Upper lobe of right lung (tissue), 1 donor: ENCODE data around the gene RBM10. TPM values are rescaled to one million over a fixed set of nuclear protein-coding genes. Genes with fewer than 3 reads are reported as not detected.

ENCODE experiments used
- ATAC-seq: fragments of 200-7000 bp; cut with Tn5 transposase; one replicate; pipeline ENCODE4 v1.9.1; 2020; ENCODE audit warnings: mild to moderate bottlenecking, moderate library complexity
- DNase-seq: peaks from one replicate; pipeline ENCODE4 v3.0.0-alpha.2; 2020
- H3K27ac ChIP-seq: fragments of 200-600 bp; one replicate; pipeline ENCODE4 v1.8.0; 2022
- H3K27me3 ChIP-seq: fragments of 200-600 bp; one replicate; pipeline ENCODE4 v1.8.0; 2022; ENCODE audit warnings: mild to moderate bottlenecking
- H3K36me3 ChIP-seq: fragments of 200-600 bp; one replicate; pipeline ENCODE4 v1.8.0; 2022
- H3K4me1 ChIP-seq: fragments of 200-600 bp; one replicate; pipeline ENCODE4 v1.8.0; 2022
- H3K4me3 ChIP-seq: fragments of 200-600 bp; one replicate; pipeline ENCODE4 v1.8.0; 2022; ENCODE audit warnings: mild to moderate bottlenecking
- H3K9me3 ChIP-seq: fragments of 200-600 bp; one replicate; pipeline ENCODE4 v1.8.0; 2022
- CTCF ChIP-seq: fragments of 200-600 bp; IDR thresholded peaks from one replicate; pipeline ENCODE4 v1.8.0; 2022; ENCODE audit warnings: antibody characterized with exemption
- intact Hi-C: fragments of 100-400 bp; cut with DNase I; formaldehyde crosslinking; loops from one replicate; pipeline ENCODE4 v1.11.0; 2022
- total RNA-seq: library from RNA; stranded (reverse); fragmentation: NEBNext Ultra II Directional; extraction: Animal tissue kit (Norgen Biotek cat#: 25700); gene quantifications from one replicate; pipeline ENCODE4 v1.2.1, GENCODE V29; 2021
- donor health status: DM: no; HTN: yes; CAD: no; lungs with severe emphysema.

Gene RBM10
- total RNA-seq, 1 donor from 2014 or later = 31.9 TPM

- intact Hi-C loops = no loop called here
- H3K9me3 ChIP-seq = no peaks in the 10 kb centered on the region
- H3K4me1 ChIP-seq = no peaks in the 10 kb centered on the region
- no peak overlapping the region for H3K4me3 ChIP-seq
- no peaks in the 10 kb centered on the region for H3K27me3 ChIP-seq
- ATAC-seq (no peak), DNase-seq (peak; percentile 10)
- no peak overlapping the region for H3K27ac ChIP-seq
- TF ChIP-seq CTCF = no peak
- peaks cover 13% of the 10 kb centered on the region for H3K36me3 ChIP-seq
Observed at GRCh38 chrX:47169273-47169672, 24.3 kb downstream of the RBM10 start.

GRCh38 chrX:47169726-47170515 is 24.9 kb downstream of the RBM10 start:
- H3K4me1 ChIP-seq = no peaks in the 10 kb centered on the region
- intact Hi-C loops = no loop called here
- no peak for TF ChIP-seq CTCF
- peak; percentile 31 for DNase-seq
- H3K36me3 ChIP-seq = peaks cover 13% of the 10 kb centered on the region
- no peak overlapping the region for H3K4me3 ChIP-seq
- no peak overlapping the region for H3K27ac ChIP-seq
- H3K27me3 ChIP-seq = no peaks in the 10 kb centered on the region
- no peaks in the 10 kb centered on the region for H3K9me3 ChIP-seq
- ATAC-seq = no peak

GRCh38 chrX:47170861-47171692 is 26.1 kb downstream of the RBM10 start:
- H3K27me3 ChIP-seq = no peaks in the 10 kb centered on the region
- no peak for TF ChIP-seq CTCF
- intact Hi-C loops = no loop called here
- peaks cover 13% of the 10 kb centered on the region for H3K36me3 ChIP-seq
- no peaks in the 10 kb centered on the region for H3K9me3 ChIP-seq
- H3K4me1 ChIP-seq = no peaks in the 10 kb centered on the region
- no peak overlapping the region for H3K27ac ChIP-seq
- DNase-seq = peak; percentile 20
- H3K4me3 ChIP-seq = no peak overlapping the region
- no peak for ATAC-seq

- Histone ChIP-seq H3K4me3 (no peak overlapping the region), H3K27me3 (no peaks in the 10 kb centered on the region), H3K27ac (no peak overlapping the region), H3K4me1 (no peaks in the 10 kb centered on the region), H3K9me3 (no peaks in the 10 kb centered on the region), H3K36me3 (peaks cover 22% of the 10 kb centered on the region)
- ATAC-seq (no peak), DNase-seq (peak; percentile 0)
- TF ChIP-seq CTCF = no peak
- intact Hi-C loops = no loop called here
Observed at GRCh38 chrX:47171996-47172395, 27.0 kb downstream of the RBM10 start.

GRCh38 chrX:47172549-47172948 is 27.5 kb downstream of the RBM10 start:
- TF ChIP-seq CTCF = no peak
- intact Hi-C loops = no loop called here
- H3K4me1 ChIP-seq = no peaks in the 10 kb centered on the region
- no peaks in the 10 kb centered on the region for H3K27me3 ChIP-seq
- H3K36me3 ChIP-seq = peaks cover 26% of the 10 kb centered on the region
- H3K9me3 ChIP-seq = no peaks in the 10 kb centered on the region
- H3K27ac ChIP-seq = no peak overlapping the region
- ATAC-seq = no peak
- H3K4me3 ChIP-seq = no peak overlapping the region
- peak; percentile 12 for DNase-seq
